MCF 10A (cell line): ENCODE measurements around the gene PHLDB3. TPM values are rescaled to one million over a fixed set of nuclear protein-coding genes. Genes with fewer than 3 reads are reported as not detected.

Experiments
- BruUV-seq: library from RNA; stranded (reverse); fragments of 400-500 nt; replicated peaks from 2 replicates; lab custom pipeline; 2021; lab: Mats Ljungman, UMichigan
- CTCF ChIA-PET: fragments of 300-600 bp; sonication (Branson Sonifier 250); formaldehyde crosslinking; extraction: SDS; loops from one replicate; lab custom pipeline; 2021; ENCODE audit warnings: antibody characterized with exemption, inconsistent platforms; lab: Yijun Ruan, JAX
- POLR2A ChIA-PET: fragments of 300-600, 350-650 bp; sonication (Branson Sonifier 250); formaldehyde crosslinking; extraction: SDS; loops from one replicate; lab custom pipeline; 2020; ENCODE audit warnings: antibody characterized with exemption, inconsistent platforms; lab: Yijun Ruan, JAX
- DNase-seq: peaks from one replicate; pipeline ENCODE4 v3.0.0-alpha.2; 2018; ENCODE audit not compliant: unreplicated experiment
- H3K27ac Mint-ChIP-seq: one replicate; pipeline ENCODE4 v1.8.0; 2022; ENCODE audit warnings: mild to moderate bottlenecking, low read depth, mixed read lengths; ENCODE audit not compliant: unreplicated experiment
- H3K27me3 Mint-ChIP-seq: one replicate; pipeline ENCODE4 v1.8.0; 2022; ENCODE audit warnings: mixed read lengths; ENCODE audit not compliant: insufficient read depth, unreplicated experiment
- H3K36me3 Mint-ChIP-seq: one replicate; pipeline ENCODE4 v1.8.0; 2022; ENCODE audit warnings: mild to moderate bottlenecking, moderate library complexity, mixed read lengths; ENCODE audit not compliant: insufficient read depth, unreplicated experiment
- H3K4me1 Mint-ChIP-seq: one replicate; pipeline ENCODE4 v1.8.0; 2022; ENCODE audit warnings: mixed read lengths; ENCODE audit not compliant: insufficient read depth, unreplicated experiment
- H3K4me3 Mint-ChIP-seq: one replicate; pipeline ENCODE4 v1.8.0; 2022; ENCODE audit warnings: mild to moderate bottlenecking, moderate library complexity, mixed read lengths; ENCODE audit not compliant: unreplicated experiment
- H3K9me3 Mint-ChIP-seq: one replicate; pipeline ENCODE4 v1.8.0; 2022; ENCODE audit warnings: mixed read lengths; ENCODE audit not compliant: unreplicated experiment
- CTCF ChIP-seq: fragments of 200-600 bp; IDR thresholded peaks from one replicate; pipeline ENCODE4 v1.8.0; 2022; ENCODE audit warnings: antibody characterized with exemption, mild to moderate bottlenecking; ENCODE audit not compliant: unreplicated experiment
- intact Hi-C: fragments of 100-400 bp; cut with micrococcal nuclease; formaldehyde crosslinking; loops from 2 replicates; pipeline ENCODE4 v1.14.1; 2022
- total RNA-seq: library from RNA; stranded (reverse); gene quantifications from 2 replicates; pipeline ENCODE4 v1.2.3, GENCODE V29; 2022

PHLDB3 gene
- total RNA-seq, 1 experiment from 2014 or later: 11.8 TPM

GRCh38 chr19:43496960-43497359, 7.6 kb downstream of the PHLDB3 start:
- intact Hi-C loops: no loop called here
- Mint-ChIP-seq H3K4me3 (no peak overlapping the region), H3K9me3 (no peaks in the 10 kb centered on the region), H3K27me3 (no peaks in the 10 kb centered on the region), H3K27ac (no peak overlapping the region), H3K4me1 (no peaks in the 10 kb centered on the region), H3K36me3 (peaks cover 27% of the 10 kb centered on the region)
- BruUV-seq: no TSS peak
- TF ChIP-seq CTCF: no peak
- no peak for DNase-seq
- CTCF ChIA-PET: interaction anchor here (4.2 kb wide), 1 partner anchor 49 kb away, joined by 20 read pairs; no protein-coding TSS in a partner anchor
- POLR2A ChIA-PET: no interaction called here

- CTCF ChIA-PET: interaction anchor here (1.1 to 4.2 kb wide), 2 partner anchors 47 to 70 kb away, joined by 9 to 20 read pairs; no protein-coding TSS in a partner anchor
- no TSS peak for BruUV-seq
These were observed 9.5 kb downstream of the PHLDB3 start for GRCh38 chr19:43495082-43495481.

GRCh38 chr19:43490759-43491158, 13.8 kb downstream of the PHLDB3 start:
- Mint-ChIP-seq H3K4me1 (no peaks in the 10 kb centered on the region), H3K4me3 (no peak overlapping the region), H3K27me3 (no peaks in the 10 kb centered on the region), H3K27ac (no peak overlapping the region), H3K9me3 (no peaks in the 10 kb centered on the region), H3K36me3 (peaks cover 5% of the 10 kb centered on the region)
- TF ChIP-seq CTCF: no peak
- BruUV-seq: no TSS peak
- ChIA-PET POLR2A (interaction anchor here (1.1 kb wide), 1 partner anchor 13 kb away, joined by 3 read pairs; no protein-coding TSS in a partner anchor), CTCF (interaction anchor here (0.6 to 1.2 kb wide), 4 partner anchors 9 to 45 kb away, joined by 3 to 4 read pairs (median 3); no protein-coding TSS in a partner anchor)
- no peak for DNase-seq
- intact Hi-C loops: no loop called here

More at GRCh38 chr19:43495082-43495481, 9.5 kb downstream of the PHLDB3 start:
- intact Hi-C loops: no loop called here
- H3K27ac Mint-ChIP-seq: no peak overlapping the region
- no peak for DNase-seq
- peaks cover 27% of the 10 kb centered on the region for H3K36me3 Mint-ChIP-seq
- H3K4me3 Mint-ChIP-seq: no peak overlapping the region
- TF ChIP-seq CTCF: no peak
- H3K9me3 Mint-ChIP-seq: no peaks in the 10 kb centered on the region
- no peaks in the 10 kb centered on the region for H3K4me1 Mint-ChIP-seq
- POLR2A ChIA-PET: interaction anchor here (1.6 kb wide), 2 partner anchors 9 to 15 kb away, joined by 3 to 10 read pairs; partner anchors contain the start of gene PHLDB3
- H3K27me3 Mint-ChIP-seq: no peaks in the 10 kb centered on the region

GRCh38 chr19:43489979-43490599, 14.5 kb downstream of the PHLDB3 start:
- DNase-seq: no peak
- ChIA-PET POLR2A (interaction anchor here (1.1 kb wide), 1 partner anchor 14 kb away, joined by 3 read pairs; no protein-coding TSS in a partner anchor), CTCF (interaction anchor here (0.6 to 1.2 kb wide), 4 partner anchors 8 to 50 kb away, joined by 3 to 4 read pairs (median 3); no protein-coding TSS in a partner anchor)
- no peak overlapping the region for H3K27ac Mint-ChIP-seq
- no peaks in the 10 kb centered on the region for H3K36me3 Mint-ChIP-seq
- H3K4me1 Mint-ChIP-seq: no peaks in the 10 kb centered on the region
- intact Hi-C loops: no loop called here
- no peak overlapping the region for H3K4me3 Mint-ChIP-seq
- H3K9me3 Mint-ChIP-seq: no peaks in the 10 kb centered on the region
- no peaks in the 10 kb centered on the region for H3K27me3 Mint-ChIP-seq
- no TSS peak for BruUV-seq
- TF ChIP-seq CTCF: no peak
